BLaER1 treated with 17β-estradiol and CSF1 and Interleukin-3, amounts not matched to agents 10 nM and 100 nM (cell line): ENCODE measurements around the gene GARNL3.

Experiments
- H3K27ac ChIP-seq, 11 experiments: shearing (Covaris generic); formaldehyde crosslinking; 2 replicates each; pipeline ENCODE4 v1.8.1; 2022
- H3K27me3 ChIP-seq, 11 experiments: shearing (Covaris generic); formaldehyde crosslinking; 2 replicates each; pipeline ENCODE4 v1.8.1; 2022
- H3K36me3 ChIP-seq, 11 experiments: shearing (Covaris generic); formaldehyde crosslinking; 2 replicates each; pipeline ENCODE4 v1.8.1; 2022
- H3K4me1 ChIP-seq, 10 experiments: shearing (Covaris generic); formaldehyde crosslinking; 2 replicates each; pipeline ENCODE4 v1.8.1; 2022
- H3K4me2 ChIP-seq, 11 experiments: shearing (Covaris generic); formaldehyde crosslinking; 2 replicates each; pipeline ENCODE4 v1.8.1; 2022
- H3K4me3 ChIP-seq, 10 experiments: shearing (Covaris generic); formaldehyde crosslinking; 2 replicates each; pipeline ENCODE4 v1.8.1; 2022
- H3K9ac ChIP-seq, 11 experiments: shearing (Covaris generic); formaldehyde crosslinking; 2 replicates each; pipeline ENCODE4 v1.8.1; 2022
- H3K9me3 ChIP-seq, 11 experiments: shearing (Covaris generic); formaldehyde crosslinking; replicated peaks in 1 of 11; 2 replicates each; pipeline ENCODE4 v1.8.1; 2022
- H4K20me1 ChIP-seq, 11 experiments: shearing (Covaris generic); formaldehyde crosslinking; 2 replicates each; pipeline ENCODE4 v1.8.1; 2022
- Cebpa-rat ChIP-seq, 11 experiments: shearing (Covaris generic); IDR thresholded peaks; 2 replicates each; pipeline ENCODE4 v1.8.1; 2022

GARNL3 gene

GRCh38 chr9:127386981-127387380 is 122.4 kb downstream of the GARNL3 start:
- no peak for TF ChIP-seq Cebpa-rat (IDR thresholded peaks at IDR 0.05)
- peaks cover 36 to 80% (median 65%) of the 10 kb centered on the region in 11 experiments for H3K27me3 ChIP-seq

GRCh38 chr9:127388037-127388855 is 123.7 kb downstream of the GARNL3 start:
- H3K4me3 ChIP-seq = no peak overlapping the region
- peaks cover 0 to 46% (median 4%) of the 10 kb centered on the region in 11 experiments; a peak in 11 of 22 replicates for H4K20me1 ChIP-seq
- peak overlapping the region in 4 of 11 experiments; percentile 1 to 58 (median 27); a peak in 4 of 22 replicates for H3K9ac ChIP-seq
- H3K27ac ChIP-seq = peak overlapping the region in 5 of 11 experiments; percentile 13 to 72 (median 47); a peak in 9 of 22 replicates
- H3K9me3 ChIP-seq = no peaks in the 10 kb centered on the region
- peak overlapping the region; percentile 60 to 85 (median 77) for H3K4me2 ChIP-seq
- TF ChIP-seq Cebpa-rat (IDR thresholded peaks at IDR 0.05) = peak in 7 of 11 experiments; percentile 36 to 98 (median 55); a peak in 12 of 22 replicates
- H3K27me3 ChIP-seq = peaks cover 36 to 86% (median 77%) of the 10 kb centered on the region in 11 experiments
- H3K4me1 ChIP-seq = peaks cover 17 to 50% (median 40%) of the 10 kb centered on the region in 10 experiments
- no peaks in the 10 kb centered on the region for H3K36me3 ChIP-seq

More at GRCh38 chr9:127386981-127387380, 122.4 kb downstream of the GARNL3 start:
- H3K9ac ChIP-seq = no peak overlapping the region
- peaks cover 0 to 35% (median 4%) of the 10 kb centered on the region in 11 experiments; a peak in 11 of 22 replicates for H4K20me1 ChIP-seq
- H3K4me3 ChIP-seq = no peak overlapping the region
- peak overlapping the region in 1 of 11 experiments; percentile 71; a peak in 2 of 22 replicates for H3K27ac ChIP-seq
- H3K4me2 ChIP-seq = peak overlapping the region in 7 of 11 experiments; percentile 20 to 85 (median 67); a peak in 10 of 22 replicates
- H3K36me3 ChIP-seq = no peaks in the 10 kb centered on the region
- no peaks in the 10 kb centered on the region for H3K9me3 ChIP-seq
- H3K4me1 ChIP-seq = peaks cover 17 to 50% (median 40%) of the 10 kb centered on the region in 10 experiments

- Histone ChIP-seq H3K4me3 (no peak overlapping the region), H3K36me3 (no peaks in the 10 kb centered on the region), H3K27me3 (peaks cover 36 to 87% (median 72%) of the 10 kb centered on the region in 11 experiments), H3K4me1 (peaks cover 17 to 50% (median 40%) of the 10 kb centered on the region in 10 experiments), H4K20me1 (peaks cover 0 to 46% (median 4%) of the 10 kb centered on the region in 11 experiments; a peak in 11 of 22 replicates), H3K27ac (peak overlapping the region in 5 of 11 experiments; percentile 13 to 72 (median 47); a peak in 9 of 22 replicates), H3K9me3 (no peaks in the 10 kb centered on the region), H3K9ac (peak overlapping the region in 4 of 11 experiments; percentile 1 to 44 (median 19); a peak in 4 of 22 replicates), H3K4me2 (peak overlapping the region; percentile 60 to 85 (median 77); a peak in 20 of 22 replicates)
- TF ChIP-seq Cebpa-rat (IDR thresholded peaks at IDR 0.05) = no peak
Observed at GRCh38 chr9:127388856-127389238, 124.3 kb downstream of the GARNL3 start.

GRCh38 chr9:127389381-127390247 is 125.0 kb downstream of the GARNL3 start:
- no peaks in the 10 kb centered on the region for H3K9me3 ChIP-seq
- peak overlapping the region in 3 of 11 experiments; percentile 47 to 72 (median 69); a peak in 4 of 22 replicates for H3K27ac ChIP-seq
- H3K4me1 ChIP-seq = peaks cover 17 to 50% (median 40%) of the 10 kb centered on the region in 10 experiments
- H4K20me1 ChIP-seq = peaks cover 0 to 40% (median 4%) of the 10 kb centered on the region in 11 experiments; a peak in 11 of 22 replicates
- H3K4me3 ChIP-seq = no peak overlapping the region
- H3K36me3 ChIP-seq = no peaks in the 10 kb centered on the region
- peaks cover 35 to 86% (median 71%) of the 10 kb centered on the region in 11 experiments for H3K27me3 ChIP-seq
- peak overlapping the region in 9 of 11 experiments; percentile 6 to 85 (median 77); a peak in 16 of 22 replicates for H3K4me2 ChIP-seq
- H3K9ac ChIP-seq = no peak overlapping the region; a peak in 1 of 22 replicates
- TF ChIP-seq Cebpa-rat (IDR thresholded peaks at IDR 0.05) = no peak

- H4K20me1 ChIP-seq = peaks cover 0 to 34% (median 4%) of the 10 kb centered on the region in 11 experiments; a peak in 11 of 22 replicates
- H3K4me3 ChIP-seq = no peak overlapping the region
- no peak overlapping the region for H3K9ac ChIP-seq
Observed at GRCh38 chr9:127390248-127390545, 125.6 kb downstream of the GARNL3 start.

GRCh38 chr9:127390563-127390962 is 126.0 kb downstream of the GARNL3 start:
- peak overlapping the region in 1 of 11 experiments; percentile 10; a peak in 1 of 22 replicates for H3K27ac ChIP-seq
- no peaks in the 10 kb centered on the region for H3K9me3 ChIP-seq
- peak overlapping the region in 10 of 11 experiments; percentile 6 to 85 (median 76); a peak in 16 of 22 replicates for H3K4me2 ChIP-seq
- H3K4me1 ChIP-seq = peaks cover 17 to 50% (median 40%) of the 10 kb centered on the region in 10 experiments
- no peak overlapping the region for H3K9ac ChIP-seq
- peaks cover 0 to 31% (median 4%) of the 10 kb centered on the region in 11 experiments; a peak in 11 of 22 replicates for H4K20me1 ChIP-seq
- H3K4me3 ChIP-seq = no peak overlapping the region
- no peak for TF ChIP-seq Cebpa-rat (IDR thresholded peaks at IDR 0.05)
- H3K36me3 ChIP-seq = no peaks in the 10 kb centered on the region
- H3K27me3 ChIP-seq = peaks cover 35 to 86% (median 71%) of the 10 kb centered on the region in 11 experiments

More at GRCh38 chr9:127390248-127390545, 125.6 kb downstream of the GARNL3 start:
- Histone ChIP-seq H3K36me3 (no peaks in the 10 kb centered on the region), H3K27me3 (peaks cover 35 to 86% (median 71%) of the 10 kb centered on the region in 11 experiments), H3K4me2 (peak overlapping the region in 10 of 11 experiments; percentile 6 to 85 (median 76); a peak in 17 of 22 replicates), H3K27ac (no peak overlapping the region), H3K9me3 (no peaks in the 10 kb centered on the region), H3K4me1 (peaks cover 17 to 50% (median 40%) of the 10 kb centered on the region in 10 experiments)
- no peak for TF ChIP-seq Cebpa-rat (IDR thresholded peaks at IDR 0.05)

- Histone ChIP-seq H3K27me3 (peaks cover 29 to 80% (median 63%) of the 10 kb centered on the region in 11 experiments), H3K27ac (no peak overlapping the region), H3K4me1 (peaks cover 22 to 44% (median 43%) of the 10 kb centered on the region in 10 experiments), H3K4me3 (no peak overlapping the region), H4K20me1 (peaks cover 0 to 27% (median 4%) of the 10 kb centered on the region in 11 experiments; a peak in 10 of 22 replicates), H3K36me3 (no peaks in the 10 kb centered on the region), H3K9ac (no peak overlapping the region), H3K4me2 (no peak overlapping the region), H3K9me3 (no peaks in the 10 kb centered on the region)
- TF ChIP-seq Cebpa-rat (IDR thresholded peaks at IDR 0.05) = no peak
Observed at GRCh38 chr9:127392166-127392565, 127.6 kb downstream of the GARNL3 start.

GRCh38 chr9:127392976-127393375 is 128.4 kb downstream of the GARNL3 start:
- TF ChIP-seq Cebpa-rat (IDR thresholded peaks at IDR 0.05) = no peak
- no peaks in the 10 kb centered on the region for H3K36me3 ChIP-seq
- peaks cover 18 to 44% (median 39%) of the 10 kb centered on the region in 10 experiments for H3K4me1 ChIP-seq
- H3K27me3 ChIP-seq = peaks cover 31 to 77% (median 63%) of the 10 kb centered on the region in 11 experiments
- no peak overlapping the region for H3K27ac ChIP-seq
- no peaks in the 10 kb centered on the region for H3K9me3 ChIP-seq
- no peak overlapping the region for H3K4me2 ChIP-seq
- no peak overlapping the region for H3K4me3 ChIP-seq
- H3K9ac ChIP-seq = no peak overlapping the region
- H4K20me1 ChIP-seq = peaks cover 0 to 27% (median 6%) of the 10 kb centered on the region in 11 experiments; a peak in 17 of 22 replicates
